Stomach (tissue), 9 donors: Measurements from ENCODE around the gene NLRC5. TPM values are rescaled to one million over a fixed set of nuclear protein-coding genes. Genes with fewer than 3 reads are reported as not detected.

Source experiments
- DNase-seq, 2 donors: peaks; one replicate each; pipeline versions ENCODE4 v3.0.0 to v3.0.0-alpha.2; 2013 to 2019
- H3K27ac ChIP-seq, 5 donors: fragments of 200-600 bp in 4 of 5; sonication (generic) in 4 of 5; one replicate each; pipeline ENCODE4 v1.5.1; 2013 to 2019; ENCODE audit warnings: mild to moderate bottlenecking in 1 of 5, moderate library complexity in 1 of 5
- H3K27me3 ChIP-seq, 3 donors: fragments of 200-600 bp; sonication (generic); one replicate each; pipeline ENCODE4 v1.5.1; 2017 to 2019; ENCODE audit warnings: mixed run types in 1 of 3
- H3K36me3 ChIP-seq, 4 donors: fragments of 200-600 bp; sonication (generic); 1 replicate in 3 of 4; 2 replicates in 1 of 4; pipeline ENCODE4 v1.5.1; 2016 to 2019
- H3K4me1 ChIP-seq, 4 donors: fragments of 200-600 bp; sonication (generic); one replicate each; pipeline ENCODE4 v1.5.1; 2016 to 2019
- H3K4me3 ChIP-seq, 4 donors: fragments of 200-600 bp; sonication (generic) in 3 of 4; one replicate each; pipeline ENCODE4 v1.5.1; 2016 to 2019; ENCODE audit warnings: mild to moderate bottlenecking in 1 of 4
- H3K9me3 ChIP-seq, 4 donors: fragments of 200-600 bp; sonication (generic); one replicate each; pipeline ENCODE4 v1.5.1; 2016 to 2019
- EP300 ChIP-seq: sonication (generic); formaldehyde crosslinking; IDR thresholded peaks from one replicate; pipeline ENCODE4 v1.6.1; 2017; ENCODE audit warnings: antibody characterized with exemption
- POLR2A ChIP-seq, 4 donors: fragments of 450-650 bp; IDR thresholded peaks; one replicate each; pipeline ENCODE4 v1.6.1; 2016; ENCODE audit warnings: antibody characterized with exemption in 4 of 4, control low read depth in 2 of 4, mild to moderate bottlenecking in 1 of 4, moderate library complexity in 1 of 4
- POLR2AphosphoS5 ChIP-seq, 3 donors: sonication (generic); formaldehyde crosslinking; IDR thresholded peaks; one replicate each; pipeline ENCODE4 v1.6.1; 2016; ENCODE audit warnings: antibody characterized with exemption in 3 of 3
- WGBS, 5 donors: extraction: QIAGEN DNeasy Blood & Tissue Kit in 3 of 5; methylation state at CpG; one replicate each; pipeline versions ENCODE4 v1.1.5 to v1.1.7; 2013 to 2018; 5-methylcytosine and 5-hydroxymethylcytosine counted together
- intact Hi-C: fragments of 100-400 bp; cut with DNase I; formaldehyde crosslinking; loops from one replicate; pipeline ENCODE4 v1.15.1; 2023; ENCODE audit warnings: low total_unique reads
- polyA plus RNA-seq, 3 donors: library from polyadenylated mRNA; stranded (reverse); fragments of 200-250 nt; gene quantifications; one replicate each; pipeline ENCODE4 v1.2.3, GENCODE V29; 2013
- total RNA-seq, 5 donors: library from RNA; depleted of rRNA; stranded (reverse); fragments of >200 nt; gene quantifications; one replicate each; pipeline versions ENCODE4 v1.1.0 to v1.2.3, GENCODE V29; 2014 to 2016
- TF ChIP-seq, protein P1 (sequence below), 7 experiments: fragments of 450-650 bp in 4 of 7; fragments of 200-600 bp in 3 of 7; sonication (generic) in 3 of 7; IDR thresholded peaks; one replicate each; pipeline ENCODE4 v1.5.1; 2016 to 2019; ENCODE audit warnings: antibody characterized with exemption in 7 of 7, control low read depth in 2 of 7, mild to moderate bottlenecking in 1 of 7
- donor health status: healthy with polysubstance abuse.
- donor health status: Bipolar disorder and iron deficiency.
- donor health status: healthy.

The NLRC5 gene
- total and polyA plus RNA-seq, 8 donors, result 11.7 to 265 (median 29.4) TPM

DNA sequence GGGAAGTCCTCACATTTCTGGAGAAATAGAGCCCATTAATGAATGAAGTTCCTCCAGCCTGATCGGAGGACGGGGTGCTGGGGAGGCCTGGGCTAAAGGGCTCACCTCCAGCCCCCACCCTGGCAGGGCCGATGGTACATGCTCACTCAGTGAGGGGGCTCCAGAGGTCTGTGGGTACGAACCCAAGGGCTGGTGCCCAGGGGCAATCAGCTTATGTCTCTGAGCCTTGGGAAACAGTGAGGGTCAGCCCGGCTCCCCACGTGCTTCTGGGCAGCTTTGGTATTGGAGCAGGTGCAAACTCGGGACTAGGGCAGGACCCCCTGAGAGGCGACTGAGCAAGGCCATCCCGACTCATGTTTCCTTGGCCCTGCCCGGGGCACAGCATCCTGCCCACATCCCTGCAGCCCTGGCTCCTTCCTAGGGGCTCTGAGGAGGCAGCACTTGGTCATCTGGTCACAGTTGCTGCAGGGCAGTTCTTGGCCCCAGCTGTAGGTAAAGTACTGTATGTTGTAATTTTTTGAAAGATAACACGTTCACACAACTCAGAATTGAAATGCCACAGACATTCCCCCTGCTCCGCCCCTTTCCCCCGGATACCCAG, 28.6 kb upstream of the NLRC5 start:
- H3K27ac ChIP-seq, result no peak overlapping the region
- H3K4me3 ChIP-seq, result no peak overlapping the region
- intact Hi-C loops, result no loop called here
- H3K4me1 ChIP-seq, result peaks cover 0 to 39% (median 8%) of the 10 kb centered on the region in 4 donors
- TF ChIP-seq, protein P1, sequence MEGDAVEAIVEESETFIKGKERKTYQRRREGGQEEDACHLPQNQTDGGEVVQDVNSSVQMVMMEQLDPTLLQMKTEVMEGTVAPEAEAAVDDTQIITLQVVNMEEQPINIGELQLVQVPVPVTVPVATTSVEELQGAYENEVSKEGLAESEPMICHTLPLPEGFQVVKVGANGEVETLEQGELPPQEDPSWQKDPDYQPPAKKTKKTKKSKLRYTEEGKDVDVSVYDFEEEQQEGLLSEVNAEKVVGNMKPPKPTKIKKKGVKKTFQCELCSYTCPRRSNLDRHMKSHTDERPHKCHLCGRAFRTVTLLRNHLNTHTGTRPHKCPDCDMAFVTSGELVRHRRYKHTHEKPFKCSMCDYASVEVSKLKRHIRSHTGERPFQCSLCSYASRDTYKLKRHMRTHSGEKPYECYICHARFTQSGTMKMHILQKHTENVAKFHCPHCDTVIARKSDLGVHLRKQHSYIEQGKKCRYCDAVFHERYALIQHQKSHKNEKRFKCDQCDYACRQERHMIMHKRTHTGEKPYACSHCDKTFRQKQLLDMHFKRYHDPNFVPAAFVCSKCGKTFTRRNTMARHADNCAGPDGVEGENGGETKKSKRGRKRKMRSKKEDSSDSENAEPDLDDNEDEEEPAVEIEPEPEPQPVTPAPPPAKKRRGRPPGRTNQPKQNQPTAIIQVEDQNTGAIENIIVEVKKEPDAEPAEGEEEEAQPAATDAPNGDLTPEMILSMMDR (IDR thresholded peaks at IDR 0.05), result no peak
- TF ChIP-seq POLR2A (IDR thresholded peaks at IDR 0.05), result no peak
- no peak for TF ChIP-seq POLR2AphosphoS5 (IDR thresholded peaks at IDR 0.05)
- TF ChIP-seq EP300, result no peak
- no peaks in the 10 kb centered on the region for H3K36me3 ChIP-seq
- H3K9me3 ChIP-seq, result no peaks in the 10 kb centered on the region
- no peak for DNase-seq
- WGBS, 5 donors, result 67 to 74% (median 73%) methylated on average over 6 to 13 of the region's 13 CpGs
- H3K27me3 ChIP-seq, result no peaks in the 10 kb centered on the region

DNA sequence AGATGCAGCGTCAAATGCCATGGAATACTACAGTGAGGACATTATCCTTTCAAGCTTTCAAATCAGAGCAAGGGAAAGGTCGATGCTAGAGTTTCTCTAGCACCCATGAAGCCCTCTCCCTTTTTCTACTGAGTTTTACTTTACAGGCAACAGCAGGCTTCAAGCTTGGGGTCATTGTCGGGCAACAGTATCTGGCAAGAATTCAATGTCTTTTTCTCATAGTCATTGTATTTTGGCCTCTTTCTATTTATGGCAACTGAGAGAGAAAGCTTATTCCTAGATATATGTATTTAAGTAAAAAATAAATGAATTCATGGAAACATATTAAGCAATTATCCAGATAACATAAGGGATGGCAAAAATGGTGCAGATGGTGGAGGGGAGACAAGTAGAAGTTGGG, 28.0 kb upstream of the NLRC5 start:
- no peak overlapping the region for H3K27ac ChIP-seq
- 42 to 70% (median 63%) methylated on average over 3 of the region's 3 CpGs for WGBS, 5 donors
- intact Hi-C loops, result no loop called here

DNA sequence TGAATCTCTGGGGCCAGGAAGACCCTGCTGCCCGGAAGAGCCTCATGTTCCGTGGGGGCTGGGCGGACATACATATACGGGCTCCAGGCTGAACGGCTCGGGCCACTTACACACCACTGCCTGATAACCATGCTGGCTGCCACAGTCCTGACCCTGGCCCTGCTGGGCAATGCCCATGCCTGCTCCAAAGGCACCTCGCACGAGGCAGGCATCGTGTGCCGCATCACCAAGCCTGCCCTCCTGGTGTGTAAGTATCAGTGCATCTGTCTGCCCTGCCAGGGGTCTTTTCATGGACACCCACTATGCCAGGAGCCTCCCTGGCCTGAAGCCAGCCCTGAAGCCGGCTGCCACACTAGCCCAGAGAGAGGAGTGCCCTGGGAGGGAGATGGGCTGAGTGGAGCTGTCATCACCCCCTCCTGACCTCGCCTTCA, 27.5 kb upstream of the NLRC5 start, which contains the start of gene CETP:
CETP (plus strand) TSS at position 100 of the 431 bp plus-strand sequence; CDS start at position 130, 30 bp downstream.
- no peaks in the 10 kb centered on the region for H3K9me3 ChIP-seq
- intact Hi-C loops, result no loop called here
- no peak within 1 kb of the TSS for H3K27ac ChIP-seq
- no peak for TF ChIP-seq POLR2AphosphoS5 (IDR thresholded peaks at IDR 0.05)
- TF ChIP-seq, protein P1 (IDR thresholded peaks at IDR 0.05), result no peak
- no peak for TF ChIP-seq POLR2A (IDR thresholded peaks at IDR 0.05)
- TF ChIP-seq EP300, result no peak
- no peaks in the 10 kb centered on the region for H3K27me3 ChIP-seq
- no peak within 1 kb of the TSS for H3K4me3 ChIP-seq
- DNase-seq, result no peak
- H3K4me1 ChIP-seq, result peaks cover 0 to 45% (median 8%) of the 10 kb centered on the region in 4 donors
- no peaks in the 10 kb centered on the region for H3K36me3 ChIP-seq
- 74 to 84% (median 80%) methylated on average over 7 to 12 of the region's 12 CpGs for WGBS, 5 donors

More for the DNA sequence above, 28.0 kb upstream of the NLRC5 start:
- Histone ChIP-seq H3K4me3 (no peak overlapping the region), H3K9me3 (no peaks in the 10 kb centered on the region), H3K4me1 (peaks cover 0 to 45% (median 8%) of the 10 kb centered on the region in 4 donors), H3K27me3 (no peaks in the 10 kb centered on the region), H3K36me3 (no peaks in the 10 kb centered on the region)
- TF ChIP-seq POLR2A (IDR thresholded peaks at IDR 0.05) (no peak), POLR2AphosphoS5 (IDR thresholded peaks at IDR 0.05) (no peak), EP300 (no peak)
- TF ChIP-seq, protein P1 (IDR thresholded peaks at IDR 0.05), result no peak
- DNase-seq, result no peak

DNA sequence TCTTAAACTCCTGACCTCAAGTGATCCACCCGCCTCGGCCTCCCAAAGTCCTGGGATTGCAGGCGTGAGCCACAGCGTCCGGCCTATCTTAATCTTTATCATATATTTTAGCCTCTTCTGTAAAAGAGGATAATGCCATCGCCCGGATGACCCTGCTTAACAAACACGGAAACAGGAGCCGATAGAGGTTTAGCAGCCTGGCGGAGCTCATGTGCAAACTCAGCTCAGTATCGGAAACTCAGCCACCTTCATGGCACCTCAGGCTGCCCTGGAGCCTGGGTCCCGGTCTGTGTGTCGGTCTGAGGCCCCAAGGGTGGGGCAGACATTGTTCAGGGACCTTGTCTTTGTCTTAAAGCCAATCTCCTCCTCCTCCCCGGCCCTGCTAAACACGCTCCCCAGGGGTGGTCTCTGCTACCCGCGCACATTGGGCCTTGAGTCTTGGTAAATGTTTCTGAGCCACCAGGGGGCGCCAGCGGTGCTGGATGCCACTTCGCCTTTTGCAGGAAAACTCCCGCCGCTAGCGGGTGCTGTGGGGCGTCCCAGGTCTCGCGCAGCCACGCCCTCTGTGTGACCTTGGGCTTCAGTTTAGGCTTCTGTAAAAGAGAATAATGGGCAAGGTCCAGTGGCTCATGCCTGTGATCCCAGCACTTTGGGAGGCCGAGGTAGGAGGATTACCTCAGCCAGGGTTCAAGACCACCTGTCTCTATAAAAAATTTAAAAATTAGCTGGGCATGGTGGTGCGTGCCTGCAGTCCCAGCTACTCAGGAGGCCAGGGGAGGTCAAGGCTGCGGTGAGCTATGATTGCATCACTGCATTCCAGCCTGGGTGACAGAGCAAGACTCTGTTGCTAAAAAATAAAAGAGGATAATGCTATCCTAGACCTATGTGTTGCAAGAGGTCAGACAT, 24.9 kb upstream of the NLRC5 start:
- TF ChIP-seq, protein P1 (IDR thresholded peaks at IDR 0.05), result peak in 5 of 7 experiments; percentile 54 to 93 (median 81)
- no peak for TF ChIP-seq EP300
- peak in 1 of 3 donors; percentile 46 for TF ChIP-seq POLR2AphosphoS5 (IDR thresholded peaks at IDR 0.05)
- no peaks in the 10 kb centered on the region for H3K9me3 ChIP-seq
- H3K4me3 ChIP-seq, result no peak overlapping the region
- H3K36me3 ChIP-seq, result no peaks in the 10 kb centered on the region
- intact Hi-C loops, result no loop called here
- H3K4me1 ChIP-seq, result peaks cover 0 to 44% (median 8%) of the 10 kb centered on the region in 4 donors
- peak; percentile 92 to 93 for DNase-seq
- peak overlapping the region in 1 of 5 donors; percentile 61 for H3K27ac ChIP-seq
- WGBS, 5 donors, result 44 to 56% (median 46%) methylated on average over 24 to 30 of the region's 30 CpGs
- no peaks in the 10 kb centered on the region for H3K27me3 ChIP-seq
